Measurements from ENCODE around the gene NACAD. TPM values are rescaled to one million over a fixed set of nuclear protein-coding genes. Genes with fewer than 3 reads are reported as not detected.

The NACAD gene
- total and polyA plus RNA-seq, 2 of the 4 experiments (the other 2 are of a cell fraction) = 0.54 to 2.2 TPM

DNA sequence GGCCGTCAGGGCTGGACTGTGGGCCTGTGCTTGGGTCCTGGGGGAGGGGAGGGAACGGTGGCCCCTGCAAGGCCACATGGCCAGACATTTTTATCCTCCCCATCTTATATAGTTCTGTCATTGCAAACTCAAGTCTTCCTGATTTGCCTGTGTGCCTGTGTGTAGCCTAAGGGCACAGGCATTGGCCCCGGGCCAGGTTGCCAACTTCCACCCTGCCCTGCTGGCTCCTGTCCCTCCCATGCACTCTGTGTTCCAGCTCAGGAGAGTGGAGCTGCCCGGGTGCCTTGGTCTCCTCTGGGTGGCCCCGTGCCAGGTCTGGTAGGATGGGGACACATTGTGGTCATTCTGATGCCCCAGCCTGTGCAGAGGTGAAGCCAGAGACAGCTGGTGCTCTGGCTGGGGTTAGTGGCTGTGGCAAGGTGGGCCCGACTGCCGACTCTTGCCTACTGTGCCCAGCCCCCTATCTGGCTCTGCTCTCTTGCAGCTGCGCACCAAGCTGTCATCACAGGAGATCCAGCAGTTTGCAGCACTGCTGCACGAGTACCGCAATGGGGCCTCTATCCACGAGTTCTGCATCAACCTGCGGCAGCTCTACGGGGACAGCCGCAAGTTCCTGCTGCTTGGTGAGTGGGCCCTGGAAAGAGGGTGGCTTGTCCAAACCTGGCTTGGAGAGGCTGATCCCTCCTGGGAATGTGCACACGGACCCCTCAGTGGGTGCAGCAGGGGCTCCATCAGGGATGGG lies 14.8 kb downstream of the NACAD start (continued):
- TF ChIP-seq RFX5 (IDR thresholded peaks at IDR 0.05; ENCODE audit: low read depth, low read length) (no peak), MAZ (IDR thresholded peaks at IDR 0.05; ENCODE audit: borderline replicate concordance, low read depth, low read length) (no peak)

DNA sequence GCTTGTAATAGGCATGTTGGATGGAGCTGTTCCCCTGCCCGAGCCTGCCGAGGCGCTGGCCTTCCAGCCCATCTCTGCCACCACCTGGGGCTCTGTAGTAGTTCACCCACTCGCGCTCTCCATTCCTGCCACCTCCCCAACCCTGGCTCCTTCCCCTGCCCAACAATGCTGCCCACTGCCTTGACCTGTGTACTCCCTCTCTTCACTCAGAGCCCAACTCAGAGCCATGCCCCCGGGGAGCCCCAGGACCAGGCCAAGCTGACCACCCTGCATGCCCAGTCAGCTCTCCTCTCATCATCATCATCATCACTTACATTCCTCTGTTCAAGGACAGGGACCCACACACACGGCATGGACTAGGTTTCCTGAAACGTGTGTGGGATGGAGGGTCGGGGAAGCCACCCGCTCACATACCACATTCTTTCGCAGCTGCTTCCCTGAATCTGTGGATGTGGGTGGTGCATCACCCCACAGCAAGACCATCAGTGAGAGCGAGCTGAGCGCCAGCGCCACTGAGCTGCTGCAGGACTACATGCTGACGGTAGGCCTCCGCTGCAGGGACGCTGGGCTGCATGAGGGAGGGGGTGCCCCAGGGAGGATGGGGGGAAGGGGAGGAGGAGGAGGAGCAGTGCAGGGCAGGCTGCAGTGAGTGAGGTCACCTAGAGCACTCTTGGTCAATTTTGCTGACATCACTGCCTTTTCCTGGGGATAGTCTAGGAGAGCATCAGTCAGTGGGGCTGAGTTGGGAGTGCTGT lies 15.6 kb downstream of the NACAD start:
- no peak overlapping the region for H3K23ac ChIP-seq (ENCODE audit: low read depth, low read length)
- H3K27ac ChIP-seq (ENCODE audit: insufficient read depth, low read length) = no peak overlapping the region
- H2BK120ac ChIP-seq (ENCODE audit: low read depth, low read length) = no peak overlapping the region
- no peak overlapping the region for H2BK20ac ChIP-seq (ENCODE audit: low read depth, low read length)
- ChIA-PET POLR2A (ENCODE audit: unreplicated experiment) (no interaction called here), CTCF (interaction anchor here (0.5 kb wide), 1 partner anchor 1682 kb away, joined by 3 read pairs; no protein-coding TSS in a partner anchor)
- H4K5ac ChIP-seq (ENCODE audit: low read depth, low read length) = no peak overlapping the region
- no peak overlapping the region for H3K14ac ChIP-seq (replicated peaks; ENCODE audit: low read depth, low read length)
- no peak overlapping the region for H4K91ac ChIP-seq (ENCODE audit: insufficient read depth, low read depth, low read length)
- H2AK9ac ChIP-seq (replicated peaks; ENCODE audit: low read depth, low read length, poor library complexity) = no peak overlapping the region
- intact Hi-C loops (cut with micrococcal nuclease) (no loop called here), dilution Hi-C loops (cut with HindIII; ENCODE audit: low sequenced_read_pairs, unreplicated experiment) (no loop called here), in situ Hi-C loops (cut with MboI; ENCODE audit: low sequenced_read_pairs) (no loop called here)
- H3K9ac ChIP-seq (ENCODE audit: low read depth, low read length) = no peak overlapping the region
- 0 out of 2 replicates have a peak, but pooled peaks have one; percentile 30 for ATAC-seq (ENCODE audit: low read depth)
- peaks cover 78% of the 10 kb centered on the region for H3K36me3 ChIP-seq (ENCODE audit: control insufficient read depth, insufficient read depth, low read length)
- no peak overlapping the region for H2BK15ac ChIP-seq (ENCODE audit: low read depth, low read length)
- peaks cover 5% of the 10 kb centered on the region; the same call in 1 of the 2 replicates for H3K9me1 ChIP-seq (ENCODE audit: insufficient read depth, low read length)
- H3K9me3 ChIP-seq (ENCODE audit: control insufficient read depth, insufficient read depth, low read length) = no peaks in the 10 kb centered on the region
- H3K56ac ChIP-seq (ENCODE audit: extremely low read depth, insufficient read depth, low read length) = no peak overlapping the region
- peaks cover under 1% of the 10 kb centered on the region; the same call in 1 of the 2 replicates for H4K20me1 ChIP-seq (ENCODE audit: insufficient read depth, low read length)
- no peak overlapping the region for H2AK5ac ChIP-seq (ENCODE audit: low read depth, low read length)
- no peaks in the 10 kb centered on the region for H3K4me1 ChIP-seq (ENCODE audit: control insufficient read depth, insufficient read depth, low read length)
- H2AFZ ChIP-seq (replicated peaks; ENCODE audit: low read length, poor library complexity) = no peak overlapping the region
- no peak overlapping the region for H3K4me3 ChIP-seq (ENCODE audit: insufficient read depth, low read depth, low read length)
- no peak overlapping the region for H2BK5ac ChIP-seq (ENCODE audit: low read depth, low read length, poor library complexity, severe bottlenecking)
- BruUV-seq (replicated peaks) = no TSS peak
- no CpG with 5 or more reads among the region's 17 CpGs for WGBS, 2 experiments (ENCODE audit: extremely low coverage in 2 of 2, insufficient read length in 1 of 2)
- H3K4ac ChIP-seq (ENCODE audit: low read depth, low read length) = no peak overlapping the region
- no peak overlapping the region for H3K4me2 ChIP-seq (ENCODE audit: low read depth, low read length)
- no peak overlapping the region for H3K18ac ChIP-seq (ENCODE audit: low read depth, low read length)
- H3K79me1 ChIP-seq (ENCODE audit: low read depth in 1 of 2, low read length in 2 of 2) = peaks cover 3 to 13% of the 10 kb centered on the region in 2 experiments; a peak in 3 of 4 replicates
- H3K27me3 ChIP-seq (ENCODE audit: control insufficient read depth, insufficient read depth, low read length) = no peaks in the 10 kb centered on the region
- no peak overlapping the region for H4K8ac ChIP-seq (ENCODE audit: low read depth in 2 of 2, low read length in 2 of 2)
- DNase-seq = no peak
- TF ChIP-seq, protein P1, sequence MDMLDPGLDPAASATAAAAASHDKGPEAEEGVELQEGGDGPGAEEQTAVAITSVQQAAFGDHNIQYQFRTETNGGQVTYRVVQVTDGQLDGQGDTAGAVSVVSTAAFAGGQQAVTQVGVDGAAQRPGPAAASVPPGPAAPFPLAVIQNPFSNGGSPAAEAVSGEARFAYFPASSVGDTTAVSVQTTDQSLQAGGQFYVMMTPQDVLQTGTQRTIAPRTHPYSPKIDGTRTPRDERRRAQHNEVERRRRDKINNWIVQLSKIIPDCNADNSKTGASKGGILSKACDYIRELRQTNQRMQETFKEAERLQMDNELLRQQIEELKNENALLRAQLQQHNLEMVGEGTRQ (IDR thresholded peaks at IDR 0.05; ENCODE audit: low read depth, low read length) = no peak
- no peak for TF ChIP-seq RCOR1 (IDR thresholded peaks at IDR 0.05; ENCODE audit: insufficient replicate concordance, low read length)
- TF ChIP-seq SMC3 (IDR thresholded peaks at IDR 0.05; ENCODE audit: low read depth, low read length) = no peak
- TF ChIP-seq, protein P2, sequence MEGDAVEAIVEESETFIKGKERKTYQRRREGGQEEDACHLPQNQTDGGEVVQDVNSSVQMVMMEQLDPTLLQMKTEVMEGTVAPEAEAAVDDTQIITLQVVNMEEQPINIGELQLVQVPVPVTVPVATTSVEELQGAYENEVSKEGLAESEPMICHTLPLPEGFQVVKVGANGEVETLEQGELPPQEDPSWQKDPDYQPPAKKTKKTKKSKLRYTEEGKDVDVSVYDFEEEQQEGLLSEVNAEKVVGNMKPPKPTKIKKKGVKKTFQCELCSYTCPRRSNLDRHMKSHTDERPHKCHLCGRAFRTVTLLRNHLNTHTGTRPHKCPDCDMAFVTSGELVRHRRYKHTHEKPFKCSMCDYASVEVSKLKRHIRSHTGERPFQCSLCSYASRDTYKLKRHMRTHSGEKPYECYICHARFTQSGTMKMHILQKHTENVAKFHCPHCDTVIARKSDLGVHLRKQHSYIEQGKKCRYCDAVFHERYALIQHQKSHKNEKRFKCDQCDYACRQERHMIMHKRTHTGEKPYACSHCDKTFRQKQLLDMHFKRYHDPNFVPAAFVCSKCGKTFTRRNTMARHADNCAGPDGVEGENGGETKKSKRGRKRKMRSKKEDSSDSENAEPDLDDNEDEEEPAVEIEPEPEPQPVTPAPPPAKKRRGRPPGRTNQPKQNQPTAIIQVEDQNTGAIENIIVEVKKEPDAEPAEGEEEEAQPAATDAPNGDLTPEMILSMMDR (conservative IDR thresholded peaks at IDR 0.05; ENCODE audit: low read depth, low read length) = no peak
- TF ChIP-seq FOS (IDR thresholded peaks at IDR 0.05; ENCODE audit: low read depth, low read length) = no peak
- TF ChIP-seq, protein P3, sequence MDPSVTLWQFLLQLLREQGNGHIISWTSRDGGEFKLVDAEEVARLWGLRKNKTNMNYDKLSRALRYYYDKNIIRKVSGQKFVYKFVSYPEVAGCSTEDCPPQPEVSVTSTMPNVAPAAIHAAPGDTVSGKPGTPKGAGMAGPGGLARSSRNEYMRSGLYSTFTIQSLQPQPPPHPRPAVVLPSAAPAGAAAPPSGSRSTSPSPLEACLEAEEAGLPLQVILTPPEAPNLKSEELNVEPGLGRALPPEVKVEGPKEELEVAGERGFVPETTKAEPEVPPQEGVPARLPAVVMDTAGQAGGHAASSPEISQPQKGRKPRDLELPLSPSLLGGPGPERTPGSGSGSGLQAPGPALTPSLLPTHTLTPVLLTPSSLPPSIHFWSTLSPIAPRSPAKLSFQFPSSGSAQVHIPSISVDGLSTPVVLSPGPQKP (IDR thresholded peaks at IDR 0.05; ENCODE audit: borderline replicate concordance, low read depth, low read length) = no peak
- TF ChIP-seq CEBPB (IDR thresholded peaks at IDR 0.05; ENCODE audit: low read depth, low read length) = no peak
- no peak for TF ChIP-seq MAFK (IDR thresholded peaks at IDR 0.05; ENCODE audit: low read depth, low read length)
